AG08396 (cell line): Measurements from ENCODE around the gene ANKIB1.
"Not testable (repeated sequence)": the region's sequence is repeated elsewhere in the genome, so short reads cannot be mapped to it uniquely, and the experiment has no call there.

Source experiments
- DNase-seq: peaks from one replicate; pipeline ENCODE4 v3.0.0; 2012; ENCODE audit warnings: low spot score, mixed read lengths

The ANKIB1 gene

GRCh38 chr7:92404170-92404614, 158.4 kb downstream of the ANKIB1 start:
- no peak for DNase-seq

DNA sequence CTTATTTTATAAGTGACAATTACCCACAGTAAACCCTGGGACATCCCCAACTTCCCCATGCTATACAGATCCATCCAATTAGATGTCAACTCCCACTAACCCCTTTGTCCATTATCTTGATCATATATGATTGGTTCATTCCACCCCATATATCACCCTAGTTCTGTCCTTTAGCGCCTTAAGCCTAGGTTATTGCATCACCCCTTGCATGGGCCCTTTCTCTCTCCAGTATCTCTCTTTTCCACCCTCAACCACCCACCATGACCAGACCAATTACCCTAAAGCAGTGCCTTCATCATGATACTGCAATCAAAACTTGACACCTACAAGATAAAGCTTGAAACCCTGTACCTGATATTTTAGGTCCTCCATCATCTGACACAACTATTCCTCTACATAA, 163.6 kb downstream of the ANKIB1 start:
- no peak for DNase-seq

- DNase-seq, result not testable (repeated sequence)
Measured at GRCh38 chr7:92410162-92410561, 164.4 kb downstream of the ANKIB1 start.

GRCh38 chr7:92412745-92413144, 167.0 kb downstream of the ANKIB1 start:
- peak; percentile 35 for DNase-seq

GRCh38 chr7:92413550-92413949, 167.8 kb downstream of the ANKIB1 start:
- no peak for DNase-seq

DNA sequence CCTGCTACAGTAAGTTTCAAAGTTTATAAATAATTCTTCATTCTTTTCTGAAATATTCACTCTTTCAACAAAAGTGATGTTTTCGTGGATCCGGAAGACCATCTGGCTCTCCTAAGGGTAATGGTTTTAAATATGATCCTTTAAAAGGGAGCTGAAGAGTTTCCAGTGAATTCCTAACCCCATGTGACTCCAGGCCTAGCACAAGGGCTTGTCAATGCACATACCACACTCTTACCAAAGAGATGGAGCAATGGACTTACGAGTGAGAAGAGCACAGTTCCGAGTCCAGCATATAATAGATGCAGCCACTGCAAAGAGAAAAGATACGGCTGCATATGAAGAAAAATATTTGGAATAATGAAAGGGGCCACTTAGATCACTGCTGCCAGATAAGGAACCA, 169.5 kb downstream of the ANKIB1 start:
- peak; percentile 41 for DNase-seq

DNA sequence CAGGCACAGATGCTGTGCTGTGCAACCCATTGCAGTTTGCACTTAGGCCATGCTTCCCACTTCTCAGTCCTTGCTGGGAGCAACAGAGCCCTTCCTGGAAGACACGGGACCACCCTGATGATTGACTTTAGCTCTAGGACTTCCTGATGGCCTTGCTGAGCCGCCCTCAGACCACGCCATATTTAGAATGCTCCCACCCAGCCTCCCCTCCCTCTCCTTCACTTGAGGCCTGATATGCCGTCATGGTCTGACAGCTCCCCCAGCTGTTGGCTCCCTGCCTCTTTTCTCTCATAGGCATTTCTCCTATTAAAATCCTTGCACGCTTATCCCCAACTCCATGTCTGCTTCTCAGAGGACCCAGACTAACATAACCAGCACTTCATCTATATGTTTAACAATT, 172.1 kb downstream of the ANKIB1 start:
- DNase-seq, result no peak

DNA sequence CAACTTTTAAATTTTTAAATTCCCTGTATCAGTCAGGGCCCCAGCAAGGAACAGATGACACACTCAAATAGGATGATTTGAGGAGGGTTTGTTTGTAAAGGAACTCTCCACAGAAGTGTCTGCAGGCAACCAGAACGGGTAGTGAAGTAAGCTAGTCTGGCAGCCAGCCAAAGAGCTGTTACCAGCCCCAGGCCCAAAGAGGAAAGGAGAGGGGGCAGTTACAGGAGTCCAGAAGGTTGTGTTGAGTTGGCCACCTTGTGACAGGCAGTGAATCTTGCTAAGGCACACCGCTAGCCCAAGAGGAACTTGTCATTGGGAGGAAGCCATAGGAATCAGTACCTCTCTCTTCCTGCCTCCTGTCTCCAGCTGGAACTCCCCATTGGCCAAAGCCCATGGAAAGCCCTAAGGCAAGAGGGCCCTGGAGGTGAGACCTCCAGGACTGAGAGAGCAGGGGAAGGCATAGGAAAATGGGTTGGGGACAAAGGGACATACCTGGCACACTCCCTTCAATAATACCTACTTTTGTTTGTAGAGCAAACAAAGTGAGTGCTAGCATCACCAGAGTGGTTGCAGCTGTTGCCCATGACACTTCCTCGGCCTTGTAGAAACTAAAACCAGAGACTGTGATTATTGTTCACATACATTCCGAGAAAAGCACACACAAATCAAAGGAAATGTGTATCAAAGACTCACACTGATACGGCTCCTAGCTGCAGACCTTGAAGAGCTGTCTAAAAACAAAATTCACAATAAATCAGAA, 176.1 kb downstream of the ANKIB1 start:
- no peak for DNase-seq

DNA sequence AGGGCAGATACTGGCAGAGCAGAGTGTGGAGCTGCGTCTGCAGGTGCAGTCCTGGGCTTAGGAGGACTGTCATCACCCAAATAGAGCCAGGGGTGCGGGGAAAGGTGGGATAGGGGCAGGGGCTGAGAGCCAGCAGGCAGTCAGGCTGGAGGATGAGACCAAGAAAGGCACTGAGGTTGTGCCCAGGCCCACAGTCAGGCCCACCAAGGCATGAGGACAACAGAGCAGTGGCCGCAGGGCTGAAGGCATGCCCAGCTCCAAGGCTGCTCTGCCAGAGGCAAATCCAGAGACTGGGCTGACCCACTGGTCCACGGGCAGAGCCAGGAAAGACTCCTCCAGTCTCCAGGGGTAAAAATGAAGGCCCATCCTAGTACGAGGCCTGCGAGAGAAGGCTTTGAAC, 177.2 kb downstream of the ANKIB1 start:
- DNase-seq, result no peak

DNA sequence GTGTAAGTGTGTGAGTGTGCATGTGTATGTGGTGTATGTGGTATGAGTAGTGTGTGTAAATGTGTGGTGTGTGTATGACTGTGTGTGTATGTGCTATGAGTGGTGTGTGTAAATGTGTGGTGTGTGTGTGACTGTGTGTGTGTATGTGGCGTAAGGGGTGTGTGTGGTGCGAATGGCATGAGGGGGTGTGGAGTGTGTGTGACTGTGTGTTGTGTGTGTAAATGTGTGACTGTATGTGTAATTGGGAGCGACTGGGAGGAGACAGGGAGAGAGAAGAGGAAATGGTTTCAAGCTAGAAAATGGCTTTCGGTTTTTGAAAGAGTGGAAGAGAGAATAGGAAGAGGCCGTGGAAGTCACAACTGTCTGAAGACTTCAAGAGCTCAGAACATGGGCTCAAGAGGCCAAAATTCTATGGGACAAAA, 177.9 kb downstream of the ANKIB1 start:
- no peak for DNase-seq

DNA sequence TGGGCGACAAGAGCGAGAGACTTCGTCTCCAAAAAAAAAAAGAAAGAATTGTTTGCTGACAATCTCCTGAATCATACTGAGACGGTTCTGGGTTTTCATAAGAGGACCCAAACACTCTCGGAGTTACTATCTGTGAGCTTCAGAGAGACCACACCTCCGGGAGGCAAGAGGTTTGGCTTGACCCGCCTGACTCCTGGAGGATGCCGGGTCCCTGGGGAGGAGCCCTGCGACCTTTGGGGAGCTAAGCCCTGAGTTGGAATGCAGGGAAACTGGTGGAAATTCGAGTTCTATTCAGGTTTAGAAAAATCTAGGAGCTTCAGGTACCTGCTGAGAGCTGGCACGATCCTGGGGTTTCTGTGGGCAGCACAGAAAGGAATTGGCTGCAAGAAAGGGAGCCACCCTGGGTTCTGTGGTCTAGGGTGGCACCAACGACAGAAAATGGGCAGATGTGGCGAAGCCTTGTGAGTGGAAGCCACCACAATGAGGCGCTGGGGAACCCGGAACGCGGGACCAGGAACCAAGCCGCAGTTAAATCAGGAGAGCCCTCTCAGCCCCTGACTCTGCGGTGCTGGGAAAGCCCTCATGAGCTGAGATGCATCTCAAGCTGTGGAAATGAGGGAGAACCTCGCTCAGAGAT, 179.7 kb downstream of the ANKIB1 start:
- no peak for DNase-seq

- DNase-seq, result no peak
Measured at GRCh38 chr7:92427193-92427592, 181.4 kb downstream of the ANKIB1 start.

DNA sequence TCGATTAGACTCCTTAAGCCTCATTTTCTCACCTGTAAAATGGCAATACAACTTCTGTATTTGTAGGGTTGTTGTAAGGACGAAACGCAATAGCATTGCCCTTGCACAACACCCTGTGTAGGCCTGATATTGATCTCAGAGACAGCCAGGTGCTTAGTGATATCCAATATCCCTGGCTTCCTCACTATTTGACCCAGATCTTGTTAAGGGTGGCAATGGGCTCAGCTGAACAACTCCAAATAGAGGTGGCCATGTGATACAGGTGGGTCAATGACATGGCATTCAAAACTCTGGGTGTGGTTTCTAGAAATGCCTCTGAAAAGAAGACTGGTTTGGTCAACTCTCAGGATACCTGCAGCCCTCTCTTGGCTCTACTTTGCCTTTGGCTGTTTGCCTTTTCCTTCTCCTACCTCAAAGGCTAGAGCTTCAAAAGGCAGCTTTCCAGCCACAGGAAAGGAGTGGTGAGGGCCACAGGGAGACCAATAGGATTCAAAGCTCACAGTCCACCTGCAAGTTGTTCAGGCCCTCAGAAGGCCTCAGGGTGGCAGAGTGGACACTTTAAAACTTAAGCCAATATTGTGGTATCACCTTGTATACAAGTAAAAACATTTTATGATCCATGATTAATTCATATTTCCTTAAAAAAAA, 186.6 kb downstream of the ANKIB1 start:
- no peak for DNase-seq

DNA sequence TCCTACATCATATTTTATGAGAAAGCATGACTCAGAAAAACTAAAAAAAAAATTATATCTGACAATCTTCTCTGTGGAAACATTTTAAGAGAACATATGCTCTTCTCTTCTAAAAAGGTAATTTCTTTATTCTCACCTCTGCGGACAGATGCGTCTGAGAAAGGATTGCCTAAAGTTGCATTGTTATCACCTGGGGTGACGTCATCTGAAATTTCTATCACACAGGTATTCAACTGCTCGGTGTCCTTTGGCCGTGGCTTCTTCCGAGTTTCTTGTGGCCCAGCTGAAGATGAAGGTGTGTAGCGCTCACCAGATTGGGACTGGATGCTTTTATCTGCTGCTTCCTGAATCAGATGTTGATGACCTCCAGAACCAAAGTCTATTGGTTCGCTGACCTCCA, 187.2 kb downstream of the ANKIB1 start:
- no peak for DNase-seq

- no peak for DNase-seq
Measured at GRCh38 chr7:92435542-92435941, 189.8 kb downstream of the ANKIB1 start.

DNA sequence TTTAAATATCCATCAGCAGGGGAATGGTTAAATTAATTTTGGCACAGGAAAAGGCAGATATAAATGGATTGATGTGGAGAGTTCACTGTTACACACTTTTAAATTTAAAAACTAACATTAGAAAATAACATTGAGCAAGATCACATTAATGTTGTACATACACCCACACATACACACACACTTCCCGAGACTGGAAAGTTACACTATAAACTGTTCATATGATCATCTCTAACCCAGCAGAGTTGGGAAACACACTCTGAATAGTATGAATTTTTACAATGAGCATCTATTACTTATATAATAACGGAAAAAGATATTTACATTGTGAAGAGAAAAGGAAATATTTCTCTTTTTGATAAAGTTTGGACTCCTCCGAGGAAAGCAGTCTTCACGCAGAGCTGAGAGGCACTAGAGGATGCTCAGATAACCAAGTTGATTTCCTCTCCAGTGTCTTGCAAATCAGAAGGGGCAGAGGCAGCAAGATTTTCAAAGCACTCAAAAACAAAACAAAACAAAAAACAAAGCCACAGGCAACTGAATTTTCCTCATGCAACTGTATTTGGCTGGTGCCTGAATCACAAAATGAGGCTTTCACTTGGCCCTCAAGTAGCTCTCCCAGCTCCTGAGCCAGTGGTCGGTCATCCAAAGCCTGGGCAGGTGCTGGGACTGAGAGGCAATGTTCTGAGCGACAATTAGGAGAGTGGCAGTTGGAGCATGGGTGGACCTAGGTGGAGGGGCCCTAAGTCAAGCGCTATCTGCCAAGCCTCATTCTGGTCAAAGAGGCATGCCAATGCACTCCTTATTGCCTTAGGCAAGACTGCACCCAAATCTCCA, 191.1 kb downstream of the ANKIB1 start:
- DNase-seq, result no peak

DNA sequence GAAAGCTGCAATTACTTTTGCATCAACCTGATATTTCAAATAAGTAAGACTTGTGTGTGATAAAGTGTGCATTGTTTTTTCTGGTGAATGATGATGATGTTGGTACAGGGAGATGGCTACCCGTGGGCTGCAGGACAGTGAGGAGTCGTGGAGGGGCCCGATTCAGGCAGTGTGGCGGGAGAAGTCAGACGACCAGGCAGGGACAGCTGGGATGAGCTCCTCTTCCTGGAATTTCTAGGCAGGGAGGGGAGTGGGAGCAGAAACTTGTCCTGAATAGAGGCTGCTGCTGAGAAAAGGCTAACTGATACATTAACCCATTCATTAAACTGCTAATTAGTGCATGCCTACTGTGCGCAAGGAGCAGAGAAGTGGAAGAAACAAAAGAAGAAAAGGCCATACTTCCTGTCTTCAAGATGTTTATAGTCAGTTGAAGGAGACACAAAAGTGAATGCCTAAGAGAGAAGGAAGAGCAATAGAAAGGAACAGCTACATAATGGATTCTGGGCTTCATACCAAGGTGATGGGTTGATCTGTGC, 192.2 kb downstream of the ANKIB1 start:
- DNase-seq, result no peak

- not testable (repeated sequence) for DNase-seq
Measured at GRCh38 chr7:92442720-92443119, 196.9 kb downstream of the ANKIB1 start.

GRCh38 chr7:92446869-92447344, 201.1 kb downstream of the ANKIB1 start:
- no peak for DNase-seq

- peak; percentile 96 for DNase-seq
Measured at GRCh38 chr7:92447345-92448204, 201.8 kb downstream of the ANKIB1 start, which contains the start of gene GATAD1. TSS of gene GATAD1 (plus strand) at chr7:92447482. CDS start at chr7:92447730, 248 bp downstream.
